Muscle of arm (tissue), 12 donors: ENCODE results near the gene ABCG8. TPM values are rescaled to one million over a fixed set of nuclear protein-coding genes. Genes with fewer than 3 reads are reported as not detected.

Experiments used
- DNase-seq: peaks from one replicate; pipeline ENCODE4 v3.0.0-alpha.2; 2013
- polyA plus RNA-seq, 12 donors: library from polyadenylated mRNA; unstranded; fragments of 120-200 nt; gene quantifications; one replicate each; pipeline ENCODE4 v1.2.1, GENCODE V29; 2013; ENCODE audit not compliant: insufficient read length in 12 of 12

The ABCG8 gene
- polyA plus RNA-seq, 12 donors = 0.01 to 0.19 (median 0.08) TPM; not detected in 3

- no peak for DNase-seq
Measured at GRCh38 chr2:43824951-43825493, 13.7 kb upstream of the ABCG8 start.

- no peak for DNase-seq
Measured at GRCh38 chr2:43825841-43826240, 12.9 kb upstream of the ABCG8 start.

- no peak for DNase-seq
Measured at GRCh38 chr2:43826305-43827250, 12.2 kb upstream of the ABCG8 start.

GRCh38 chr2:43831543-43832294 is 7.1 kb upstream of the ABCG8 start:
- no peak for DNase-seq

GRCh38 chr2:43832457-43832856 is 6.3 kb upstream of the ABCG8 start:
- DNase-seq = no peak

- no peak for DNase-seq
Measured at GRCh38 chr2:43837033-43837432, 1.7 kb upstream of the ABCG8 start.

- no peak for DNase-seq
Measured at GRCh38 chr2:43837831-43838559, 776 bp upstream of the ABCG8 start.

- no peak for DNase-seq
Measured at GRCh38 chr2:43839776-43840564, 1.2 kb downstream of the ABCG8 start.

- DNase-seq = no peak
Measured at GRCh38 chr2:43840965-43841364, 2.2 kb downstream of the ABCG8 start.

GRCh38 chr2:43841949-43842865 is 3.4 kb downstream of the ABCG8 start:
- no peak for DNase-seq

GRCh38 chr2:43842866-43843226 is 4.1 kb downstream of the ABCG8 start:
- DNase-seq = no peak

- no peak for DNase-seq
Measured at GRCh38 chr2:43845181-43845580, 6.4 kb downstream of the ABCG8 start.

- DNase-seq = no peak
Measured at GRCh38 chr2:43846140-43846793, 7.5 kb downstream of the ABCG8 start.

GRCh38 chr2:43848214-43848613 is 9.4 kb downstream of the ABCG8 start:
- no peak for DNase-seq

- DNase-seq = no peak
Measured at GRCh38 chr2:43851011-43851980, 12.5 kb downstream of the ABCG8 start.

- DNase-seq = no peak
Measured at GRCh38 chr2:43852196-43852730, 13.5 kb downstream of the ABCG8 start.

GRCh38 chr2:43853141-43854081 is 14.6 kb downstream of the ABCG8 start:
- DNase-seq = no peak
